ENCODE data around the gene TNS1. TPM values are rescaled to one million over a fixed set of nuclear protein-coding genes. Genes with fewer than 3 reads are reported as not detected.

TNS1 gene
- total RNA-seq, 1 donor from 2014 or later, result 505 TPM

DNA sequence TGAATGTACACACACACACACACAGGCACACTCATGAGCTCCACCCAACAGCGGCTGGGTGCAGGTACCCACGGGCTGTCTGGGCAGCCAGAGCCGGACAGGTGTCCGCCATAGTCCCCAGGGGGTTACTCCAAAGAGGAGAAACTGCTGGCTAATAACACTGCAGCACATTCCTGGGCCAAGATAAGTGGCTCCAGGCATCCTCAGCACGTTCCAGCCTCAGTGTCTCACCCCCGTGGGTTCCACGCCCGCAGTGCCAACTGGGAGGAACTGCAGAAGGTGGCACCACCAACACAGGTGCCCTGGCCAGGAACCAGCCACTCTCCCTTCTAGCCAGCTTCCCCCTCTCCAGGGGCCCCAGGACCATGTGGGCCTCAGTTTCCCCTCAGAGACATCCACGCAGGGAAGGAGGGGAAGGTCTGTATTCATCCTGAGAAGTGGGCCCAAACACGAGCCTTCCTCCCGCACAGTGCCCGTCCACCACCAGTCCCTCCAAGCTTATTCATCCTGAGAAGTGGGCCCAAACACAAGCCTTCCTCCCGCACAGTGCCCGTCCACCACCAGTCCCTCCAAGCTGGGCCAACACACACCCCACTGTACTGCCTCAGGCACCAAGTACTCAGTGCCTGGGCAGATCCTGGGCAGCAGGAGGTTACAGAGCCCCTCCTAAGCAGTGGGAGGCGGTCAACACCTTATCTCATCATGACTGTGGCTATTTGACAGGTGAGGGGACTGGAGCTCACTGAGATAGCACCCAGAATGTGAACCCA is 47.6 kb downstream of the TNS1 start:
- peak overlapping the region; percentile 72 for H3K27ac ChIP-seq
- no peaks in the 10 kb centered on the region for H3K9me3 ChIP-seq
- TF ChIP-seq, protein P1, sequence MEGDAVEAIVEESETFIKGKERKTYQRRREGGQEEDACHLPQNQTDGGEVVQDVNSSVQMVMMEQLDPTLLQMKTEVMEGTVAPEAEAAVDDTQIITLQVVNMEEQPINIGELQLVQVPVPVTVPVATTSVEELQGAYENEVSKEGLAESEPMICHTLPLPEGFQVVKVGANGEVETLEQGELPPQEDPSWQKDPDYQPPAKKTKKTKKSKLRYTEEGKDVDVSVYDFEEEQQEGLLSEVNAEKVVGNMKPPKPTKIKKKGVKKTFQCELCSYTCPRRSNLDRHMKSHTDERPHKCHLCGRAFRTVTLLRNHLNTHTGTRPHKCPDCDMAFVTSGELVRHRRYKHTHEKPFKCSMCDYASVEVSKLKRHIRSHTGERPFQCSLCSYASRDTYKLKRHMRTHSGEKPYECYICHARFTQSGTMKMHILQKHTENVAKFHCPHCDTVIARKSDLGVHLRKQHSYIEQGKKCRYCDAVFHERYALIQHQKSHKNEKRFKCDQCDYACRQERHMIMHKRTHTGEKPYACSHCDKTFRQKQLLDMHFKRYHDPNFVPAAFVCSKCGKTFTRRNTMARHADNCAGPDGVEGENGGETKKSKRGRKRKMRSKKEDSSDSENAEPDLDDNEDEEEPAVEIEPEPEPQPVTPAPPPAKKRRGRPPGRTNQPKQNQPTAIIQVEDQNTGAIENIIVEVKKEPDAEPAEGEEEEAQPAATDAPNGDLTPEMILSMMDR (IDR thresholded peaks at IDR 0.05), result no peak
- no peaks in the 10 kb centered on the region for H3K36me3 ChIP-seq
- H3K27me3 ChIP-seq (ENCODE audit: low read depth), result no peaks in the 10 kb centered on the region
- intact Hi-C loops (cut with DNase I), result no loop called here
- H3K4me1 ChIP-seq, result peaks cover 56% of the 10 kb centered on the region
- DNase-seq, result peak; percentile 49
- peak; percentile 17 to 23 for ATAC-seq
- no peak overlapping the region for H3K4me3 ChIP-seq

DNA sequence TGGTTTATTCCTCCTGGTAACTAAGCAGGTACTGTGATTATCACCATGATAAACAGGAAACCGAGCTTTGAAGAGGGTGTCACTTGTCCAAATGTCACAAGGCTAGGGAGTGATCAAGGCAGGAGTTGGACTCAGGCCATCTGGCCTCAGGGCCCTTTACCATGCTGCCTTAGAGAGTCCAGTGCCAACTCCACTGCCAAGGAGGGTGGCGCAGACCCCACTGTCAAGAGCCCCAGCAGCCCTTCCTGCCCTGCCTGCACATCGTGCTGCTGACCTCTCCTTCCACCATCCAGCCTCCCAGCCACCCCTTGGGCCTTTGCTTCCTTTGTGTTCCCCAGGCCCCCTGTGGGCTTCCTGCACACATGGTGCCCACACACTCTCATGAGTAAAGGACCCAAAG is 48.3 kb downstream of the TNS1 start:
- peak; percentile 64 for DNase-seq
- Histone ChIP-seq H3K27ac (peak overlapping the region; percentile 72), H3K9me3 (no peaks in the 10 kb centered on the region), H3K4me1 (peaks cover 54% of the 10 kb centered on the region), H3K4me3 (no peak overlapping the region), H3K36me3 (no peaks in the 10 kb centered on the region), H3K27me3 (ENCODE audit: low read depth) (no peaks in the 10 kb centered on the region)
- ATAC-seq, result peak; percentile 46 to 50
- TF ChIP-seq, protein P1 (IDR thresholded peaks at IDR 0.05), result no peak
- intact Hi-C loops (cut with DNase I), result no loop called here

DNA sequence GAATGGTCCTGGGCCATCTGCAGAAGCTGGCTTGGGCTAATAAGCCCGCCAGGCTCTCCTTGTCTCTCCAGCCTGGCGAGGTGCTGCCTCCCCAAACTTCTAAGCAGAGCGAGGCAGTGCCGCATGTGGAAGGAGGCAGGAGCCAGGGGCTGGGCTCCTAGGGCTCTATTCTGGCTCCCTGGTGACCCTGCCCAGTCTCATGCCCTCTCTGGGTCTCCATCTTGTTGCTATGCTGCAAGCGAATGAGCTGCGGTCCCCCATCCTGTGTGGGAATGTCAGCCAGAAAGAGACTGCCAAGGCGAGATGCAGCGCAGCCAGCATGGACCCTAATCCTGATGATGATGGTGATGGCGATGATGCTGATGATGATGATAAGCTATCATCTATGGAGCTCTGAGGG is 48.7 kb downstream of the TNS1 start:
- no peaks in the 10 kb centered on the region for H3K27me3 ChIP-seq (ENCODE audit: low read depth)
- H3K4me1 ChIP-seq, result peaks cover 58% of the 10 kb centered on the region
- no peak overlapping the region for H3K4me3 ChIP-seq
- intact Hi-C loops (cut with DNase I), result no loop called here
- no peaks in the 10 kb centered on the region for H3K9me3 ChIP-seq
- H3K27ac ChIP-seq, result peak overlapping the region; percentile 72
- H3K36me3 ChIP-seq, result no peaks in the 10 kb centered on the region
- TF ChIP-seq, protein P1 (IDR thresholded peaks at IDR 0.05), result no peak
- DNase-seq, result peak; percentile 35
- no peak for ATAC-seq

DNA sequence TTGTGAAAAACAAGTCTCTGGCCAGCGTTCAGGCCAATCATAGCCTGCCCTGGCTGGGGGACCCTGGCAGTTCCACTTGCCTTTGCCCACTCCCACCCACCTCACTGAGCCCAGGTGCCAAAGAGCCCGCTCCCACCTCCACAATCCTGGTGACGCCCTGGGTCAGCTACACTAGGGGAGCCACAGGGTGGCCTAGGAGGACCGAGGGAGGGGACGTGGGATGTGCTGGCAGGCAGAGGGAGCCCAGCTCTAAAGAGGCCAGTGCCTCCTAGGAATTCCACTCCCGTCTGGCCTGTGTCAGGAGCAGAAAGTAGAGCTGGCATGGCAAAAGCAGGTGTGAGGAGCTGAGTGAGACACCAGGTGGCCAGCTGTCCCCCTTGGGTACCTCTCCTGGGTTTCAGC is 49.3 kb downstream of the TNS1 start:
- DNase-seq, result peak; percentile 45
- TF ChIP-seq, protein P1 (IDR thresholded peaks at IDR 0.05), result no peak

DNA sequence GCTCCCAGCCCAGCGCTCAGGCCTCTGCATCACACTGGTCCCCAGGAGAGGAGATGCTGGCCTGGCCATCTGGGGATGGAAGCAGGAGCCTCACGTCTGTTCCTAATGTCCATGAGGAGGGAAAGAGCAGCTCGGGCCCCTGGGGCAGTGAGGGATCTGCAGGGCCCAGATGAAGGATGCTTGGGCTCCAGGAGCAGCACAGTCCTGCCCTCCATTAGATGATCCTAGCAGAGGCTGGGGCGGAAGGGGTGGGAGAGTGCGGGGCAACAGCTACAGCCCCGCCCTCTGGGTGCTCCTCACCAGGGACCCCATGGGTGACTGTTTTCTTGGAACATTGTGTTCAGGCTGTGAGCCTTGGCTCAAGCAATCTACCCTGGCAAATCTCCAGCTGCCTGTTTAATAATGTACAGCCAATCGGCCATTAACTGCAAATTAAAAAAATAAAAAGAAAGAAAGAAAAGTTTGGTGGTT is 49.7 kb downstream of the TNS1 start:
- TF ChIP-seq, protein P1 (IDR thresholded peaks at IDR 0.05), result no peak
- peak; percentile 42 for DNase-seq
- intact Hi-C loops (cut with DNase I), result no loop called here
- Histone ChIP-seq H3K4me3 (no peak overlapping the region), H3K27ac (peak overlapping the region; percentile 72), H3K4me1 (peaks cover 68% of the 10 kb centered on the region), H3K36me3 (no peaks in the 10 kb centered on the region), H3K9me3 (no peaks in the 10 kb centered on the region), H3K27me3 (ENCODE audit: low read depth) (no peaks in the 10 kb centered on the region)
- peak in 1 of 2 donors; percentile 1 for ATAC-seq

More for the DNA sequence above, 49.3 kb downstream of the TNS1 start:
- ATAC-seq, result peak in 1 of 2 donors; percentile 22
- Histone ChIP-seq H3K27me3 (ENCODE audit: low read depth) (no peaks in the 10 kb centered on the region), H3K4me1 (peaks cover 63% of the 10 kb centered on the region), H3K4me3 (no peak overlapping the region), H3K36me3 (no peaks in the 10 kb centered on the region), H3K27ac (peak overlapping the region; percentile 72), H3K9me3 (no peaks in the 10 kb centered on the region)
- intact Hi-C loops (cut with DNase I), result no loop called here
